NCI-H1105 treated with DMSO at 0.1 percent for 48 hours (cell line): ENCODE data around the gene BUB1B.
A peak's percentile ranks its signal among the peaks of the same experiment; 100 is the strongest.

Source experiments
- DNase-seq: peaks from one replicate; lab custom pipeline; 2025; lab: John Stamatoyannopoulos, UW

BUB1B gene

GRCh38 chr15:40252438-40253166 is 91.7 kb downstream of the BUB1B start:
- peak; percentile 62 for DNase-seq

GRCh38 chr15:40253167-40253790 is 92.4 kb downstream of the BUB1B start:
- no peak for DNase-seq

- no peak for DNase-seq
Observed at GRCh38 chr15:40254452-40254851, 93.6 kb downstream of the BUB1B start.

- DNase-seq, result no peak
Observed at GRCh38 chr15:40255033-40255432, 94.2 kb downstream of the BUB1B start.

GRCh38 chr15:40256638-40257235 is 95.9 kb downstream of the BUB1B start:
- DNase-seq, result no peak

GRCh38 chr15:40257656-40258450 is 97.0 kb downstream of the BUB1B start:
- no peak for DNase-seq

GRCh38 chr15:40258544-40258943 is 97.7 kb downstream of the BUB1B start:
- DNase-seq, result no peak

GRCh38 chr15:40259021-40259420 is 98.2 kb downstream of the BUB1B start:
- DNase-seq, result no peak

- no peak for DNase-seq
Observed at GRCh38 chr15:40263024-40263754, 102.3 kb downstream of the BUB1B start.

GRCh38 chr15:40264321-40265153 is 103.7 kb downstream of the BUB1B start:
- no peak for DNase-seq

- DNase-seq, result no peak
Observed at GRCh38 chr15:40265355-40265754, 104.5 kb downstream of the BUB1B start.

- no peak for DNase-seq
Observed at GRCh38 chr15:40265875-40266274, 105.0 kb downstream of the BUB1B start.

- no peak for DNase-seq
Observed at GRCh38 chr15:40266828-40267304, 106.0 kb downstream of the BUB1B start.

GRCh38 chr15:40267670-40268069 is 106.8 kb downstream of the BUB1B start:
- no peak for DNase-seq

GRCh38 chr15:40269604-40270003 is 108.7 kb downstream of the BUB1B start:
- no peak for DNase-seq

- no peak for DNase-seq
Observed at GRCh38 chr15:40270246-40270995, 109.6 kb downstream of the BUB1B start.
